ENCODE measurements around the gene ST7L.

- TF ChIP-seq SNAI2 (CRISPR knock-in tag; IDR thresholded peaks at IDR 0.05) (no peak), BACH2 (CRISPR knock-in tag; IDR thresholded peaks at IDR 0.05; ENCODE audit: borderline replicate concordance) (no peak), ESRRG (CRISPR knock-in tag; IDR thresholded peaks at IDR 0.05) (no peak), CSRNP3 (CRISPR knock-in tag; IDR thresholded peaks at IDR 0.05) (no peak), ZFP30 (CRISPR knock-in tag; IDR thresholded peaks at IDR 0.05) (no peak), CREB5 (CRISPR knock-in tag; IDR thresholded peaks at IDR 0.05; ENCODE audit: low read depth) (no peak), ARNTL (CRISPR knock-in tag; IDR thresholded peaks at IDR 0.05; ENCODE audit: borderline replicate concordance, low read depth) (no peak), TSHZ2 (CRISPR knock-in tag; IDR thresholded peaks at IDR 0.05) (no peak), PPARA (CRISPR knock-in tag; IDR thresholded peaks at IDR 0.05; ENCODE audit: borderline replicate concordance) (no peak), PATZ1 (CRISPR knock-in tag; IDR thresholded peaks at IDR 0.05; ENCODE audit: borderline replicate concordance) (no peak), TCF4 (CRISPR knock-in tag; IDR thresholded peaks at IDR 0.05; ENCODE audit: borderline replicate concordance) (no peak), GLIS3 (CRISPR knock-in tag; IDR thresholded peaks at IDR 0.05) (no peak), TOX (CRISPR knock-in tag; IDR thresholded peaks at IDR 0.05; ENCODE audit: borderline replicate concordance) (no peak)
Measured at GRCh38 chr1:112626887-112627286, 7.9 kb upstream of the ST7L start.

Measured in SK-N-SH treated with all-trans-retinoic acid at 6 μM for 48 hours (cell line).